Breast epithelium (tissue), 3 donors: ENCODE results near the gene OS9.

ENCODE experiments used
- CTCF ChIP-seq, 3 donors: fragments of 450-650 bp; IDR thresholded peaks; one replicate each; pipeline ENCODE4 v1.5.1; 2016 to 2017; ENCODE audit warnings: antibody characterized with exemption in 3 of 3, mild to moderate bottlenecking in 3 of 3, moderate library complexity in 3 of 3
- POLR2A ChIP-seq: fragments of 450-650 bp; IDR thresholded peaks from one replicate; pipeline ENCODE4 v1.6.1; 2016; ENCODE audit warnings: antibody characterized with exemption, mild to moderate bottlenecking, moderate library complexity
- POLR2AphosphoS5 ChIP-seq, 3 donors: sonication (generic); formaldehyde crosslinking; IDR thresholded peaks; one replicate each; pipeline ENCODE4 v1.6.1; 2017; ENCODE audit warnings: antibody characterized with exemption in 3 of 3

- TF ChIP-seq POLR2AphosphoS5 (IDR thresholded peaks at IDR 0.05) (no peak), CTCF (IDR thresholded peaks at IDR 0.05) (no peak), POLR2A (no peak)
These were observed 24.1 kb downstream of the OS9 start for GRCh38 chr12:57717846-57718640.
